Spleen (tissue), 11 donors: Measurements from ENCODE around the gene EIF3I. TPM values are rescaled to one million over a fixed set of nuclear protein-coding genes. Genes with fewer than 3 reads are reported as not detected.

ENCODE experiments used
- DNase-seq: peaks from one replicate; pipeline ENCODE4 v3.0.0-alpha.2; 2020
- H3K27ac ChIP-seq, 8 donors: fragments of 200-600 bp; sonication (generic) in 7 of 8; 1 replicate in 4 of 8; 2 replicates in 4 of 8; pipeline versions ENCODE4 v1.5.0 to v1.8.0; 2016 to 2021; ENCODE audit warnings: inconsistent platforms in 4 of 8, mild to moderate bottlenecking in 4 of 8, moderate library complexity in 1 of 8
- H3K27me3 ChIP-seq, 7 donors: fragments of 200-600 bp; sonication (generic) in 6 of 7; replicated peaks in 1 of 7; 1 replicate in 4 of 7; 2 replicates in 3 of 7; pipeline versions ENCODE4 v1.5.0 to v1.8.0; 2016 to 2021; ENCODE audit warnings: inconsistent platforms in 3 of 7, mild to moderate bottlenecking in 1 of 7
- H3K36me3 ChIP-seq, 6 donors: fragments of 200-600 bp; sonication (generic) in 5 of 6; 1 replicate in 4 of 6; 2 replicates in 2 of 6; pipeline versions ENCODE4 v1.5.0 to v1.8.0; 2016 to 2021; ENCODE audit warnings: inconsistent platforms in 2 of 6
- H3K4me1 ChIP-seq, 6 donors: fragments of 200-600 bp; sonication (generic) in 5 of 6; 1 replicate in 3 of 6; 2 replicates in 3 of 6; pipeline versions ENCODE4 v1.5.0 to v1.8.0; 2016 to 2021; ENCODE audit warnings: inconsistent platforms in 3 of 6
- H3K4me3 ChIP-seq, 8 donors: fragments of 200-600 bp; sonication (generic) in 7 of 8; 1 replicate in 4 of 8; 2 replicates in 4 of 8; pipeline versions ENCODE4 v1.5.0 to v1.8.0; 2016 to 2021; ENCODE audit warnings: inconsistent platforms in 4 of 8, mild to moderate bottlenecking in 4 of 8, moderate library complexity in 2 of 8
- H3K9me3 ChIP-seq, 8 donors: fragments of 200-600 bp; sonication (generic) in 7 of 8; 1 replicate in 4 of 8; 2 replicates in 4 of 8; pipeline versions ENCODE4 v1.5.0 to v1.8.0; 2016 to 2021; ENCODE audit warnings: inconsistent platforms in 4 of 8
- CTCF ChIP-seq, 11 experiments: fragments of 200-600 bp in 7 of 11; fragments of 450-650 bp in 4 of 11; sonication (generic) in 4 of 11; IDR thresholded peaks in 8 of 11; conservative IDR thresholded peaks in 3 of 11; 1 replicate in 7 of 11; 2 replicates in 4 of 11; pipeline versions ENCODE4 v1.4.0 to v1.8.0; 2016 to 2021; ENCODE audit warnings: antibody characterized with exemption in 11 of 11, inconsistent platforms in 4 of 11, mild to moderate bottlenecking in 1 of 11
- POLR2A ChIP-seq, 3 donors: fragments of 450-650 bp; IDR thresholded peaks; one replicate each; pipeline ENCODE4 v1.5.1; 2017; ENCODE audit warnings: antibody characterized with exemption in 3 of 3, mild to moderate bottlenecking in 1 of 3
- POLR2AphosphoS5 ChIP-seq, 3 donors: sonication (generic); formaldehyde crosslinking; IDR thresholded peaks; one replicate each; pipeline ENCODE4 v1.5.1; 2017; ENCODE audit warnings: antibody characterized with exemption in 3 of 3
- WGBS, 5 donors: extraction: QIAGEN DNeasy Blood & Tissue Kit in 3 of 5; methylation state at CpG; one replicate each; pipeline versions ENCODE4 v1.1.5 to v1.1.7; 2013 to 2018; 5-methylcytosine and 5-hydroxymethylcytosine counted together
- intact Hi-C: fragments of 100-400 bp; cut with DNase I; formaldehyde crosslinking; loops from one replicate; pipeline ENCODE4 v1.15.0; 2023; ENCODE audit warnings: low total_unique reads
- polyA plus RNA-seq, 3 donors: library from polyadenylated mRNA; stranded (reverse); fragments of 200-250 nt; gene quantifications; one replicate each; pipeline ENCODE4 v1.2.1, GENCODE V29; 2013
- total RNA-seq, 7 donors: library from RNA; depleted of rRNA in 3 of 7; stranded (reverse); fragments of >200 nt in 3 of 7; fragmentation: NEBNext Ultra II Directional in 4 of 7; extraction: Animal tissue kit (Norgen Biotek cat#: 25700) in 4 of 7; gene quantifications; one replicate each; pipeline versions ENCODE4 v1.1.0 to v1.2.1, GENCODE V29; 2016 to 2021
- donor health status: healthy with polysubstance abuse.
- donor health status: DM: no; HTN: no; CAD: no; lungs with moderate emphysema.
- donor health status: DM: no; HTN: no; CAD: no.
- donor health status: Bipolar disorder and iron deficiency.
- donor health status: healthy.
- donor health status: DM: no; HTN: no; CAD: no.
- donor health status: DM: yes; HTN: yes; CAD: no.

The EIF3I gene
- total and polyA plus RNA-seq, 10 donors, result 94.5 to 182 (median 114) TPM

GRCh38 chr1:32181065-32181464 lies 41.1 kb upstream of the EIF3I start:
- Histone ChIP-seq H3K9me3 (no peaks in the 10 kb centered on the region), H3K27ac (peak overlapping the region in 7 of 8 donors; percentile 72 to 96 (median 94)), H3K4me1 (peaks cover 23 to 73% (median 61%) of the 10 kb centered on the region in 6 donors), H3K36me3 (peaks cover 0 to 51% (median 36%) of the 10 kb centered on the region in 6 donors), H3K4me3 (peak overlapping the region; percentile 50 to 88 (median 72)), H3K27me3 (no peaks in the 10 kb centered on the region)
- intact Hi-C loops, result no loop called here
- no peak for DNase-seq
- TF ChIP-seq CTCF (IDR thresholded peaks at IDR 0.05 in 8 of 11, conservative IDR thresholded peaks at IDR 0.05 in 3 of 11) (no peak), POLR2A (IDR thresholded peaks at IDR 0.05) (no peak), POLR2AphosphoS5 (IDR thresholded peaks at IDR 0.05) (no peak)
- WGBS, 5 donors, result 69 to 83% (median 82%) methylated on average over 9 of the region's 9 CpGs

GRCh38 chr1:32181563-32181962 lies 40.6 kb upstream of the EIF3I start:
- Histone ChIP-seq H3K4me3 (peak overlapping the region in 4 of 8 donors; percentile 67 to 88 (median 78)), H3K27ac (peak overlapping the region in 5 of 8 donors; percentile 93 to 96 (median 94)), H3K27me3 (no peaks in the 10 kb centered on the region), H3K9me3 (no peaks in the 10 kb centered on the region), H3K36me3 (peaks cover 0 to 56% (median 41%) of the 10 kb centered on the region in 6 donors), H3K4me1 (peaks cover 23 to 78% (median 65%) of the 10 kb centered on the region in 6 donors)
- intact Hi-C loops, result no loop called here
- WGBS, 5 donors, result 79 to 90% (median 84%) methylated on average over 5 of the region's 5 CpGs
- TF ChIP-seq CTCF (IDR thresholded peaks at IDR 0.05 in 8 of 11, conservative IDR thresholded peaks at IDR 0.05 in 3 of 11) (no peak), POLR2AphosphoS5 (IDR thresholded peaks at IDR 0.05) (no peak), POLR2A (IDR thresholded peaks at IDR 0.05) (no peak)
- no peak for DNase-seq

GRCh38 chr1:32182060-32182459 lies 40.1 kb upstream of the EIF3I start:
- intact Hi-C loops, result no loop called here
- peaks cover 0 to 61% (median 46%) of the 10 kb centered on the region in 6 donors for H3K36me3 ChIP-seq
- H3K27ac ChIP-seq, result peak overlapping the region in 1 of 8 donors; percentile 96
- H3K27me3 ChIP-seq, result no peaks in the 10 kb centered on the region
- 89 to 96% (median 90%) methylated on average over 6 of the region's 6 CpGs for WGBS, 5 donors
- peak overlapping the region in 1 of 8 donors; percentile 80 for H3K4me3 ChIP-seq
- DNase-seq, result no peak
- TF ChIP-seq CTCF (IDR thresholded peaks at IDR 0.05 in 8 of 11, conservative IDR thresholded peaks at IDR 0.05 in 3 of 11) (no peak), POLR2A (IDR thresholded peaks at IDR 0.05) (no peak), POLR2AphosphoS5 (IDR thresholded peaks at IDR 0.05) (no peak)
- peaks cover 23 to 80% (median 67%) of the 10 kb centered on the region in 6 donors for H3K4me1 ChIP-seq
- H3K9me3 ChIP-seq, result no peaks in the 10 kb centered on the region

GRCh38 chr1:32184650-32185049 lies 37.6 kb upstream of the EIF3I start:
- peaks cover 19 to 67% (median 56%) of the 10 kb centered on the region in 6 donors for H3K4me1 ChIP-seq
- no peak for DNase-seq
- intact Hi-C loops, result no loop called here
- H3K36me3 ChIP-seq, result peaks cover 0 to 87% (median 71%) of the 10 kb centered on the region in 6 donors
- no peak overlapping the region for H3K4me3 ChIP-seq
- no peak for TF ChIP-seq POLR2AphosphoS5 (IDR thresholded peaks at IDR 0.05)
- no peak for TF ChIP-seq POLR2A (IDR thresholded peaks at IDR 0.05)
- TF ChIP-seq CTCF (IDR thresholded peaks at IDR 0.05 in 8 of 11, conservative IDR thresholded peaks at IDR 0.05 in 3 of 11), result no peak
- H3K9me3 ChIP-seq, result no peaks in the 10 kb centered on the region
- no peaks in the 10 kb centered on the region for H3K27me3 ChIP-seq
- no peak overlapping the region for H3K27ac ChIP-seq
